HEK293 (cell line): ENCODE data around the gene TADA2B.

ENCODE experiments used
- CTCF ChIA-PET: fragments of 350-600 bp; formaldehyde crosslinking; extraction: SDS; loops from one replicate; lab custom pipeline; 2021; ENCODE audit warnings: antibody characterized with exemption; lab: Yijun Ruan, JAX
- POLR2A ChIA-PET: fragments of 300-600 bp; formaldehyde crosslinking; extraction: SDS; loops from one replicate; lab custom pipeline; 2020; ENCODE audit warnings: antibody characterized with exemption, inconsistent platforms; lab: Yijun Ruan, JAX
- H3K27ac ChIP-seq: fragments of 200-500 bp; sonication (Bioruptor generic); 2 replicates; pipeline ENCODE4 v1.5.1; 2014; ENCODE audit warnings: low read depth, low read length, control low read depth, inconsistent platforms; ENCODE audit errors: extremely low read depth
- H3K36me3 ChIP-seq, 2 experiments: fragments of 200-500 bp in 1 of 2; sonication (Bioruptor generic) in 1 of 2; 1 replicate in 1 of 2; 2 replicates in 1 of 2; pipeline ENCODE4 v1.5.1; 2014 to 2017; ENCODE audit warnings: inconsistent platforms in 2 of 2, low read length in 2 of 2; ENCODE audit not compliant: control insufficient read depth in 2 of 2, insufficient read depth in 1 of 2
- H3K4me1 ChIP-seq: fragments of 200-500 bp; sonication (Bioruptor generic); 2 replicates; pipeline ENCODE4 v1.5.1; 2014; ENCODE audit warnings: mild to moderate bottlenecking, low read length, inconsistent platforms; ENCODE audit not compliant: control insufficient read depth, insufficient read depth
- H3K4me3 ChIP-seq: 2 replicates; pipeline ENCODE4 v1.5.1; 2011; ENCODE audit warnings: low read depth, mild to moderate bottlenecking, control low read depth, low read length, moderate library complexity
- H3K9me3 ChIP-seq: fragments of 200-500 bp; sonication (Bioruptor generic); 2 replicates; pipeline ENCODE4 v1.5.1; 2014; ENCODE audit warnings: low read depth, low read length, inconsistent platforms; ENCODE audit not compliant: control insufficient read depth, insufficient read depth
- BCL11B ChIP-seq: fragments of 450-650 bp; formaldehyde crosslinking; IDR thresholded peaks from 2 replicates; pipeline ENCODE4 v1.5.1; 2016; ENCODE audit warnings: low read depth, missing biosample characterization, missing genetic modification characterization
- SP2 ChIP-seq: fragments of 450-650 bp; formaldehyde crosslinking; IDR thresholded peaks from 2 replicates; pipeline ENCODE4 v1.5.1; 2016; ENCODE audit warnings: missing biosample characterization, missing genetic modification characterization
- ZBTB48 ChIP-seq: fragments of 450-650 bp; formaldehyde crosslinking; IDR thresholded peaks from 2 replicates; pipeline ENCODE4 v1.5.1; 2016; ENCODE audit warnings: missing biosample characterization, missing genetic modification characterization
- ZBTB8A ChIP-seq: fragments of 450-650 bp; formaldehyde crosslinking; IDR thresholded peaks from 2 replicates; pipeline ENCODE4 v1.5.1; 2016; ENCODE audit warnings: missing biosample characterization, missing genetic modification characterization
- ZNF112 ChIP-seq: fragments of 450-650 bp; formaldehyde crosslinking; IDR thresholded peaks from 2 replicates; pipeline ENCODE4 v1.5.0; 2017; ENCODE audit warnings: missing biosample characterization, missing genetic modification characterization
- ZNF169 ChIP-seq: fragments of 450-650 bp; formaldehyde crosslinking; IDR thresholded peaks from 2 replicates; pipeline ENCODE4 v1.5.1; 2016; ENCODE audit warnings: missing biosample characterization, missing genetic modification characterization
- ZNF174 ChIP-seq: fragments of 450-650 bp; formaldehyde crosslinking; IDR thresholded peaks from 2 replicates; pipeline ENCODE4 v1.5.0; 2017; ENCODE audit warnings: missing biosample characterization, mild to moderate bottlenecking, missing genetic modification characterization
- ZNF175 ChIP-seq: fragments of 450-650 bp; formaldehyde crosslinking; IDR thresholded peaks from 2 replicates; pipeline ENCODE4 v1.5.1; 2016; ENCODE audit warnings: missing biosample characterization, missing genetic modification characterization
- ZNF184 ChIP-seq: fragments of 450-650 bp; IDR thresholded peaks from 2 replicates; pipeline ENCODE4 v1.5.1; 2018; ENCODE audit warnings: missing biosample characterization, mild to moderate bottlenecking, missing genetic modification characterization
- ZNF19 ChIP-seq: fragments of 450-650 bp; formaldehyde crosslinking; IDR thresholded peaks from 2 replicates; pipeline ENCODE4; 2016; ENCODE audit warnings: missing biosample characterization, missing genetic modification characterization, low read depth
- ZNF202 ChIP-seq: fragments of 450-650 bp; formaldehyde crosslinking; IDR thresholded peaks from 2 replicates; pipeline ENCODE4 v1.5.1; 2016; ENCODE audit warnings: missing biosample characterization, missing genetic modification characterization, borderline replicate concordance
- ZNF324 ChIP-seq: fragments of 450-650 bp; formaldehyde crosslinking; IDR thresholded peaks from 2 replicates; pipeline ENCODE4 v1.5.1; 2016; ENCODE audit warnings: missing biosample characterization, missing genetic modification characterization
- ZNF423 ChIP-seq: fragments of 450-650 bp; formaldehyde crosslinking; IDR thresholded peaks from 2 replicates; pipeline ENCODE4 v1.5.1; 2016; ENCODE audit warnings: missing biosample characterization, missing genetic modification characterization
- ZNF596 ChIP-seq: fragments of 450-650 bp; IDR thresholded peaks from 2 replicates; pipeline ENCODE4 v1.5.0; 2018; ENCODE audit warnings: missing biosample characterization, mild to moderate bottlenecking, missing genetic modification characterization, moderate library complexity
- ZNF629 ChIP-seq: fragments of 450-650 bp; formaldehyde crosslinking; IDR thresholded peaks from 2 replicates; pipeline ENCODE4 v1.5.1; 2017; ENCODE audit warnings: missing biosample characterization, missing genetic modification characterization
- ZNF664 ChIP-seq: fragments of 450-650 bp; formaldehyde crosslinking; IDR thresholded peaks from 2 replicates; pipeline ENCODE4 v1.5.1; 2016; ENCODE audit warnings: missing biosample characterization, missing genetic modification characterization
- ZNF791 ChIP-seq: fragments of 450-650 bp; formaldehyde crosslinking; IDR thresholded peaks from 2 replicates; pipeline ENCODE4 v1.5.1; 2016; ENCODE audit warnings: missing biosample characterization, missing genetic modification characterization
- ZSCAN16 ChIP-seq: fragments of 450-650 bp; formaldehyde crosslinking; IDR thresholded peaks from 2 replicates; pipeline ENCODE4 v1.5.1; 2016; ENCODE audit warnings: missing biosample characterization, missing genetic modification characterization
- TF ChIP-seq, protein P1 (sequence below): fragments of 450-650 bp; formaldehyde crosslinking; IDR thresholded peaks from 2 replicates; pipeline ENCODE4 v1.5.1; 2016; ENCODE audit warnings: missing biosample characterization, missing genetic modification characterization
- TF ChIP-seq, protein P2 (sequence below): fragments of 450-650 bp; formaldehyde crosslinking; IDR thresholded peaks from 2 replicates; pipeline ENCODE4 v1.5.1; 2016; ENCODE audit warnings: missing biosample characterization, missing genetic modification characterization
- TF ChIP-seq, protein P3 (sequence below): fragments of 450-650 bp; IDR thresholded peaks from 2 replicates; pipeline ENCODE4 v1.5.1; 2018; ENCODE audit warnings: missing biosample characterization, missing genetic modification characterization

The TADA2B gene

DNA sequence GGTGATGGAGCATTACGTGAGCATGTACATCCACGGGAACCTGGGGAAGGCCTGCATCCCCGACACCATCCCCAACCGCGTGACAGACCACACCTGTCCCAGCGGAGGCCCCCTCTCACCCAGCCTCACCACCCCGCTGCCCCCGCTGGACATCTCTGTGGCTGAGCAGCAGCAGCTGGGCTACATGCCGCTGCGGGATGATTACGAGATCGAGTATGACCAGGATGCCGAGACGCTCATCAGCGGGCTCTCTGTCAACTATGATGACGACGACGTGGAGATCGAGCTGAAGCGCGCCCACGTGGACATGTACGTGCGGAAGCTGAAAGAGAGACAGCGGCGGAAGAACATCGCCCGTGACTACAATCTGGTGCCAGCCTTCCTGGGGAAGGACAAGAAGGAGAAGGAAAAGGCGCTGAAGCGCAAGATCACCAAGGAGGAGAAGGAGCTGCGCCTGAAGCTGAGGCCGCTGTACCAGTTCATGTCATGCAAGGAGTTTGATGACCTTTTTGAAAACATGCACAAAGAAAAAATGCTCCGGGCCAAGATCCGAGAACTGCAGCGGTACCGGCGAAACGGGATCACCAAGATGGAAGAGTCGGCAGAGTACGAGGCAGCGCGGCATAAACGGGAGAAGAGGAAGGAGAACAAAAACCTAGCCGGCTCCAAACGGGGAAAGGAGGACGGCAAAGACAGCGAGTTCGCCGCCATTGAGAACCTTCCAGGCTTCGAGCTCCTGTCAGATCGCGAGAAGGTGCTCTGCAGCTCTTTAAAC is 11.1 kb downstream of the TADA2B start:
- ChIA-PET POLR2A (interaction anchor here (0.9 to 1.6 kb wide), 2 partner anchors 13 to 14 kb away, joined by 3 to 8 read pairs; partner anchors contain the start of gene GRPEL1), CTCF (interaction anchor here (0.8 to 1.2 kb wide), 2 partner anchors 9 to 17 kb away, joined by 3 read pairs; no protein-coding TSS in a partner anchor)
- Histone ChIP-seq H3K4me1 (peaks cover 3% of the 10 kb centered on the region; the same call in 1 of the 2 replicates), H3K27ac (no peak overlapping the region), H3K36me3 (peaks cover 0 to 67% of the 10 kb centered on the region in 2 experiments; a peak in 1 of 3 replicates), H3K4me3 (no peak overlapping the region), H3K9me3 (no peaks in the 10 kb centered on the region)
- no peak for TF ChIP-seq ZNF596 (tag by site-specific recombination)
- no peak for TF ChIP-seq ZSCAN16 (tag by site-specific recombination)
- TF ChIP-seq ZNF791 (tag by site-specific recombination) = no peak
- TF ChIP-seq ZNF423 (tag by site-specific recombination) = no peak
- TF ChIP-seq ZNF19 (tag by site-specific recombination) = no peak
- TF ChIP-seq, protein P1, sequence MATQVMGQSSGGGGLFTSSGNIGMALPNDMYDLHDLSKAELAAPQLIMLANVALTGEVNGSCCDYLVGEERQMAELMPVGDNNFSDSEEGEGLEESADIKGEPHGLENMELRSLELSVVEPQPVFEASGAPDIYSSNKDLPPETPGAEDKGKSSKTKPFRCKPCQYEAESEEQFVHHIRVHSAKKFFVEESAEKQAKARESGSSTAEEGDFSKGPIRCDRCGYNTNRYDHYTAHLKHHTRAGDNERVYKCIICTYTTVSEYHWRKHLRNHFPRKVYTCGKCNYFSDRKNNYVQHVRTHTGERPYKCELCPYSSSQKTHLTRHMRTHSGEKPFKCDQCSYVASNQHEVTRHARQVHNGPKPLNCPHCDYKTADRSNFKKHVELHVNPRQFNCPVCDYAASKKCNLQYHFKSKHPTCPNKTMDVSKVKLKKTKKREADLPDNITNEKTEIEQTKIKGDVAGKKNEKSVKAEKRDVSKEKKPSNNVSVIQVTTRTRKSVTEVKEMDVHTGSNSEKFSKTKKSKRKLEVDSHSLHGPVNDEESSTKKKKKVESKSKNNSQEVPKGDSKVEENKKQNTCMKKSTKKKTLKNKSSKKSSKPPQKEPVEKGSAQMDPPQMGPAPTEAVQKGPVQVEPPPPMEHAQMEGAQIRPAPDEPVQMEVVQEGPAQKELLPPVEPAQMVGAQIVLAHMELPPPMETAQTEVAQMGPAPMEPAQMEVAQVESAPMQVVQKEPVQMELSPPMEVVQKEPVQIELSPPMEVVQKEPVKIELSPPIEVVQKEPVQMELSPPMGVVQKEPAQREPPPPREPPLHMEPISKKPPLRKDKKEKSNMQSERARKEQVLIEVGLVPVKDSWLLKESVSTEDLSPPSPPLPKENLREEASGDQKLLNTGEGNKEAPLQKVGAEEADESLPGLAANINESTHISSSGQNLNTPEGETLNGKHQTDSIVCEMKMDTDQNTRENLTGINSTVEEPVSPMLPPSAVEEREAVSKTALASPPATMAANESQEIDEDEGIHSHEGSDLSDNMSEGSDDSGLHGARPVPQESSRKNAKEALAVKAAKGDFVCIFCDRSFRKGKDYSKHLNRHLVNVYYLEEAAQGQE (tag by site-specific recombination) = no peak
- no peak for TF ChIP-seq ZNF202
- TF ChIP-seq, protein P2, sequence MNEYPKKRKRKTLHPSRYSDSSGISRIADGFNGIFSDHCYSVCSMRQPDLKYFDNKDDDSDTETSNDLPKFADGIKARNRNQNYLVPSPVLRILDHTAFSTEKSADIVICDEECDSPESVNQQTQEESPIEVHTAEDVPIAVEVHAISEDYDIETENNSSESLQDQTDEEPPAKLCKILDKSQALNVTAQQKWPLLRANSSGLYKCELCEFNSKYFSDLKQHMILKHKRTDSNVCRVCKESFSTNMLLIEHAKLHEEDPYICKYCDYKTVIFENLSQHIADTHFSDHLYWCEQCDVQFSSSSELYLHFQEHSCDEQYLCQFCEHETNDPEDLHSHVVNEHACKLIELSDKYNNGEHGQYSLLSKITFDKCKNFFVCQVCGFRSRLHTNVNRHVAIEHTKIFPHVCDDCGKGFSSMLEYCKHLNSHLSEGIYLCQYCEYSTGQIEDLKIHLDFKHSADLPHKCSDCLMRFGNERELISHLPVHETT (tag by site-specific recombination) = no peak
- TF ChIP-seq ZNF664 (tag by site-specific recombination) = no peak

DNA sequence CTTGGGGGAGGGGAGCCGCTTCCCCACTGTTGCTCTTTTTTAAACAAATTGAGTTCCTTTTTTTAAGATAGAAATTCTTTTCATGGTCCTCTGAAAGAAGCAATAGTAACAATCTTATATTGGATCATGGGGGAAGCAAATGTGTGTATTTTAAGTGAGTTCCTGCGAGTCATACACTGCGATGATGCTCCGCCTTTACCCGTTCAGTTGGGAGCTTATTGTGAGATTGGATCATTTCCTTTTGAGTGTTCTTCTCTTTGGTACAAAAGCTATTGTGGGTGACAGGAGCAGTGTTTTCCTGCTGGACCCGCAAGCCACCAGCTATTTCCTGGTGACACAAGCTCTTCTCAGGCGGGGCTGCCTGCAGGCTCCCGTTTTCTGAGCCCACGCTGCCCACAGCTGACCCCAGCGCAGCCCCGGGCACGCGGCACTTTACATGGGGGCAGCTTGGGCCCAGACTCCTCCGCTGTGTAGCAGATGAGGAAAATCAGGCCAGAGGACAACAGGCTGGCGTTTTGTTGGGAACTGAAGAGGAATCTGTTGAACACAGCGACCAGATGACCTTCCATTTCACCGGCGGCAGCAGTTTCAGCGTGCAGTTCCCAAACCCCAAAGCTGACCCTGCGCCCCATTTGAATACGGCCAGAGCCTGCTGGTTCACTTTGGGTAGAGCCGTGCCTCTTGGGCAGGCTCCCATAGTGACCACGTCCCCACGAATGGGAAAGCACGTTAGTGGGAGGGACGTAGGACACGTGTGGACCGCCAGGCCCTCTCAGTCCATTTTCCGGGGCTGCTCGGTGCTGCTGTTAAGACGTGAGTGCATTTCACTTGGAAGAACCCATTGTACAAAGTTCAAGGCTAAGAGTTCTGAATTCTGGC is 12.2 kb downstream of the TADA2B start:
- Histone ChIP-seq H3K4me3 (no peak overlapping the region), H3K27ac (no peak overlapping the region), H3K36me3 (peaks cover 0 to 77% of the 10 kb centered on the region in 2 experiments; a peak in 1 of 3 replicates), H3K4me1 (peaks cover 3% of the 10 kb centered on the region; the same call in 1 of the 2 replicates), H3K9me3 (no peaks in the 10 kb centered on the region)
- CTCF ChIA-PET = interaction anchor here (0.7 to 1.2 kb wide), 3 partner anchors 10 to 16 kb away, joined by 3 read pairs; no protein-coding TSS in a partner anchor
- POLR2A ChIA-PET = interaction anchor here (1.2 to 1.6 kb wide), 2 partner anchors 12 kb away, joined by 3 to 8 read pairs; partner anchors contain the start of genes GRPEL1 and TADA2B
- TF ChIP-seq ZNF629 (tag by site-specific recombination) (no peak), ZNF174 (tag by site-specific recombination) (no peak), ZNF112 (tag by site-specific recombination) (no peak), ZNF184 (tag by site-specific recombination) (no peak), ZBTB48 (no peak), ZBTB8A (tag by site-specific recombination) (no peak), SP2 (tag by site-specific recombination) (no peak), ZNF175 (tag by site-specific recombination) (no peak), ZNF324 (tag by site-specific recombination) (no peak), ZNF169 (no peak), BCL11B (tag by site-specific recombination) (no peak)
- TF ChIP-seq, protein P3, sequence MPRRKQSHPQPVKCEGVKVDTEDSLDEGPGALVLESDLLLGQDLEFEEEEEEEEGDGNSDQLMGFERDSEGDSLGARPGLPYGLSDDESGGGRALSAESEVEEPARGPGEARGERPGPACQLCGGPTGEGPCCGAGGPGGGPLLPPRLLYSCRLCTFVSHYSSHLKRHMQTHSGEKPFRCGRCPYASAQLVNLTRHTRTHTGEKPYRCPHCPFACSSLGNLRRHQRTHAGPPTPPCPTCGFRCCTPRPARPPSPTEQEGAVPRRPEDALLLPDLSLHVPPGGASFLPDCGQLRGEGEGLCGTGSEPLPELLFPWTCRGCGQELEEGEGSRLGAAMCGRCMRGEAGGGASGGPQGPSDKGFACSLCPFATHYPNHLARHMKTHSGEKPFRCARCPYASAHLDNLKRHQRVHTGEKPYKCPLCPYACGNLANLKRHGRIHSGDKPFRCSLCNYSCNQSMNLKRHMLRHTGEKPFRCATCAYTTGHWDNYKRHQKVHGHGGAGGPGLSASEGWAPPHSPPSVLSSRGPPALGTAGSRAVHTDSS (tag by site-specific recombination) = no peak
